ENCODE data around the gene BANP. TPM values are rescaled to one million over a fixed set of nuclear protein-coding genes. Genes with fewer than 3 reads are reported as not detected.

BANP gene
- total and polyA plus RNA-seq, 12 donors, result 6.1 to 20.4 (median 13.5) TPM

- Histone ChIP-seq H3K9me3 (no peaks in the 10 kb centered on the region), H3K4me3 (peak overlapping the region in 5 of 10 donors; percentile 19 to 40 (median 25)), H3K27ac (peak overlapping the region in 5 of 10 donors; percentile 33 to 100 (median 61)), H3K36me3 (peaks cover 0 to 24% (median 0%) of the 10 kb centered on the region in 9 donors), H3K27me3 (no peaks in the 10 kb centered on the region), H3K4me1 (peaks cover 9 to 61% (median 47%) of the 10 kb centered on the region in 9 donors)
- TF ChIP-seq, protein P1, sequence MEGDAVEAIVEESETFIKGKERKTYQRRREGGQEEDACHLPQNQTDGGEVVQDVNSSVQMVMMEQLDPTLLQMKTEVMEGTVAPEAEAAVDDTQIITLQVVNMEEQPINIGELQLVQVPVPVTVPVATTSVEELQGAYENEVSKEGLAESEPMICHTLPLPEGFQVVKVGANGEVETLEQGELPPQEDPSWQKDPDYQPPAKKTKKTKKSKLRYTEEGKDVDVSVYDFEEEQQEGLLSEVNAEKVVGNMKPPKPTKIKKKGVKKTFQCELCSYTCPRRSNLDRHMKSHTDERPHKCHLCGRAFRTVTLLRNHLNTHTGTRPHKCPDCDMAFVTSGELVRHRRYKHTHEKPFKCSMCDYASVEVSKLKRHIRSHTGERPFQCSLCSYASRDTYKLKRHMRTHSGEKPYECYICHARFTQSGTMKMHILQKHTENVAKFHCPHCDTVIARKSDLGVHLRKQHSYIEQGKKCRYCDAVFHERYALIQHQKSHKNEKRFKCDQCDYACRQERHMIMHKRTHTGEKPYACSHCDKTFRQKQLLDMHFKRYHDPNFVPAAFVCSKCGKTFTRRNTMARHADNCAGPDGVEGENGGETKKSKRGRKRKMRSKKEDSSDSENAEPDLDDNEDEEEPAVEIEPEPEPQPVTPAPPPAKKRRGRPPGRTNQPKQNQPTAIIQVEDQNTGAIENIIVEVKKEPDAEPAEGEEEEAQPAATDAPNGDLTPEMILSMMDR (IDR thresholded peaks at IDR 0.05), result no peak
- no peak for ATAC-seq
- intact Hi-C loops (cut with DNase I), result no loop called here
- DNase-seq, result no peak
- 92 to 94% methylated on average over 34 of the region's 34 CpGs for WGBS, 2 donors
These were observed 6.3 kb downstream of the BANP start for GRCh38 chr16:87957296-87958094.

- Histone ChIP-seq H3K36me3 (peaks cover 0 to 14% (median 0%) of the 10 kb centered on the region in 9 donors), H3K9me3 (no peaks in the 10 kb centered on the region), H3K27ac (no peak overlapping the region), H3K4me1 (peaks cover 10 to 61% (median 47%) of the 10 kb centered on the region in 9 donors), H3K4me3 (no peak overlapping the region), H3K27me3 (no peaks in the 10 kb centered on the region)
- 94 to 95% methylated on average over 9 of the region's 9 CpGs for WGBS, 2 donors
- ATAC-seq (no peak), DNase-seq (no peak)
- TF ChIP-seq, protein P1 (IDR thresholded peaks at IDR 0.05), result no peak
- intact Hi-C loops (cut with DNase I), result no loop called here
These were observed 7.4 kb downstream of the BANP start for GRCh38 chr16:87958632-87959031.

- TF ChIP-seq, protein P1 (IDR thresholded peaks at IDR 0.05), result no peak
- peak overlapping the region in 1 of 10 donors; percentile 12 for H3K4me3 ChIP-seq
- peaks cover 0 to 12% (median 0%) of the 10 kb centered on the region in 9 donors for H3K36me3 ChIP-seq
- intact Hi-C loops (cut with DNase I), result no loop called here
- DNase-seq (no peak), ATAC-seq (peak in 1 of 8 donors; percentile 8)
- H3K27me3 ChIP-seq, result no peaks in the 10 kb centered on the region
- H3K4me1 ChIP-seq, result peaks cover 14 to 61% (median 47%) of the 10 kb centered on the region in 9 donors
- 84 to 87% methylated on average over 23 of the region's 23 CpGs for WGBS, 2 donors
- H3K9me3 ChIP-seq, result no peaks in the 10 kb centered on the region
- peak overlapping the region in 1 of 10 donors; percentile 27 for H3K27ac ChIP-seq
These were observed 8.3 kb downstream of the BANP start for GRCh38 chr16:87959391-87959990.

DNA sequence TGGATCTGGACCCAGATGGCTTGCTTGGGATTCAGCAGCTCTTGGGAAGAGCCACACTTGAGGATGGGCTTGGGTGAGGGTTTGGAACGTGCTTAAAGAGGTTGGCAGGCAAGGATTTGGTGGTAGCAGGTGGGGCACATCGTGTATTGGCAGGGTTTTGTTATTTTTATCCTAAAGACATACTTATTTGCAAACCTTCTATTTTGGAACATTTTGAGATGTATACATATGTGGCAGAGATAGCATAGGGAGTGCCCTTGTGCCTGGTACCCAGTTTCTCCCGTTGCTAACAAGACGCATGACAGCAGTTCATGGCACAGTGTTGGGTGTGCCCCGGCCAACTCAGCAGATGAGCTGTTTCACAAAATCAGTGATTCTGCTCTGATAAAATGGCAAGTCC is 9.1 kb downstream of the BANP start:
- no peak overlapping the region for H3K27ac ChIP-seq
- ATAC-seq (no peak), DNase-seq (no peak)
- no peak overlapping the region for H3K4me3 ChIP-seq
- H3K36me3 ChIP-seq, result peaks cover 0 to 12% (median 0%) of the 10 kb centered on the region in 9 donors
- no peaks in the 10 kb centered on the region for H3K27me3 ChIP-seq
- H3K9me3 ChIP-seq, result no peaks in the 10 kb centered on the region
- 87 to 93% methylated on average over 5 of the region's 5 CpGs for WGBS, 2 donors
- peaks cover 14 to 61% (median 46%) of the 10 kb centered on the region in 9 donors for H3K4me1 ChIP-seq
- intact Hi-C loops (cut with DNase I), result no loop called here
- TF ChIP-seq, protein P1 (IDR thresholded peaks at IDR 0.05), result no peak
